Prostate gland (tissue), 2 donors: ENCODE results near the gene LRRC3B.

Experiments
- CTCF ChIP-seq, 4 experiments: fragments of 200-600 bp in 2 of 4; fragments of 450-650 bp in 2 of 4; sonication (generic) in 2 of 4; IDR thresholded peaks; 1 replicate in 3 of 4; 2 replicates in 1 of 4; pipeline ENCODE4 v1.5.1; 2016 to 2019; ENCODE audit warnings: antibody characterized with exemption in 4 of 4, mild to moderate bottlenecking in 2 of 4, moderate library complexity in 2 of 4
- POLR2A ChIP-seq: fragments of 450-650 bp; IDR thresholded peaks from one replicate; pipeline ENCODE4 v1.6.1; 2016; ENCODE audit warnings: antibody characterized with exemption, mild to moderate bottlenecking
- POLR2AphosphoS5 ChIP-seq: sonication (generic); formaldehyde crosslinking; IDR thresholded peaks from one replicate; pipeline ENCODE4 v1.6.1; 2017; ENCODE audit warnings: antibody characterized with exemption

DNA sequence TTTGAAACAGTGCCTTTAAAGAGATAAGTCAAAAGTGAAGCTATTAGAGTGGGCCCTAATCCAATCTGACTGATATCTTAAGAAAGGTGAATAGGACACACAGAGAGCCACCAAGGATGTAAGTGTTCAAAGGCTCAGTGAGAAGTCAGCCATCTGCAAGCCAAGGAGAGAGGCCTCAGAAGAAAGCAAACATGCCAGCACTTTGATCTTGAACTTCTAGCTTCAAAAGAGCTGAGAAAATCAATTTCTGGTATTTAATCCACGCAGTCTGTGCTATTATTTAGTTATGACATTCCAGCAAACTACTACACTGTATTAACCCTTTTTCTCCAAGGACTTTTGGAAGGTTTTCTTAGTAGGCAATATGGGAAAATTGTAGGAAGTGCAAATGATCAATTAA, 95.7 kb downstream of the LRRC3B start:
- TF ChIP-seq POLR2AphosphoS5 (no peak), CTCF (IDR thresholded peaks at IDR 0.05) (no peak), POLR2A (no peak)
